Measurements from ENCODE around the gene LCORL. TPM values are rescaled to one million over a fixed set of nuclear protein-coding genes. Genes with fewer than 3 reads are reported as not detected.

Gene LCORL
- total and polyA plus RNA-seq, 2 donors (not counting 3 experiments of a cell fraction or from before 2014, with no cell fraction given): 2.8 to 23.9 TPM

- Histone ChIP-seq H3K4me1 (ENCODE audit: control insufficient read depth, extremely low read depth, insufficient read depth, low read length) (no peaks in the 10 kb centered on the region), H3K79me2 (ENCODE audit: control insufficient read depth, insufficient read depth, low read length) (no peaks in the 10 kb centered on the region), H3K9me1 (replicated peaks; ENCODE audit: control insufficient read depth, extremely low read depth, insufficient read depth, low read length) (no peaks in the 10 kb centered on the region), H3K27me3 (ENCODE audit: control insufficient read depth in 2 of 2, insufficient read depth in 2 of 2, low read length in 2 of 2) (no peaks in the 10 kb centered on the region), H3K9ac (replicated peaks; ENCODE audit: extremely low read depth, insufficient read depth, low read length) (no peak overlapping the region), H2AFZ (ENCODE audit: low read depth, low read length) (no peak overlapping the region), H3K27ac (ENCODE audit: insufficient read depth, low read depth, low read length) (no peak overlapping the region), H3K4me2 (ENCODE audit: insufficient read depth, low read length) (no peak overlapping the region), H3K9me3 (replicated peaks; ENCODE audit: control insufficient read depth, insufficient read depth, low read length) (no peaks in the 10 kb centered on the region), H3K4me3 (replicated peaks in 1 of 3; ENCODE audit: insufficient read depth in 1 of 3, low read depth in 1 of 3, low read length in 3 of 3) (no peak overlapping the region), H3K36me3 (ENCODE audit: control insufficient read depth in 2 of 2, extremely low read depth in 1 of 2, insufficient read depth in 2 of 2, low read length in 2 of 2) (no peaks in the 10 kb centered on the region), H4K20me1 (replicated peaks; ENCODE audit: control insufficient read depth, extremely low read depth, insufficient read depth, low read length) (no peaks in the 10 kb centered on the region)
- no peak for TF ChIP-seq JUN (IDR thresholded peaks at IDR 0.05; ENCODE audit: borderline replicate concordance, insufficient read depth, insufficient read length, low read depth)
- no peak for TF ChIP-seq CTCF (IDR thresholded peaks at IDR 0.05; ENCODE audit: extremely low read depth in 1 of 2, insufficient read depth in 1 of 2, low read depth in 1 of 2, low read length in 2 of 2)
- no peak for TF ChIP-seq EZH2 (IDR thresholded peaks at IDR 0.05; ENCODE audit: borderline replicate concordance, low read depth, low read length, severe bottlenecking)
- no peak for TF ChIP-seq GATA2 (IDR thresholded peaks at IDR 0.05; ENCODE audit: insufficient read depth, insufficient read length, low read depth, low read length)
- no peak for TF ChIP-seq FOS (IDR thresholded peaks at IDR 0.05; ENCODE audit: borderline replicate concordance, insufficient read depth, low read length)
- TF ChIP-seq MAX (IDR thresholded peaks at IDR 0.05; ENCODE audit: insufficient read depth, insufficient read length): no peak
- no peak for TF ChIP-seq MYC (IDR thresholded peaks at IDR 0.05; ENCODE audit: low read depth, low read length)
- no peak for TF ChIP-seq POLR2A (IDR thresholded peaks at IDR 0.05; ENCODE audit: low read depth, low read length)
- TF ChIP-seq POLR2AphosphoS5 (IDR thresholded peaks at IDR 0.05; ENCODE audit: insufficient read depth, low read depth, low read length): no peak
- dilution Hi-C loops (cut with MboI; ENCODE audit: extremely low pct_ligation_motif_present, low sequenced_read_pairs) (no loop called here), intact Hi-C loops (cut with micrococcal nuclease) (loop anchor here (1.0 to 2.0 kb wide), 3 partner anchors 433 to 659 kb away; no protein-coding TSS in a partner anchor)
- ChIA-PET POLR2A (no interaction called here), CTCF (interaction anchor here (0.6 to 1.0 kb wide), 7 partner anchors 117 to 659 kb away, joined by 3 to 9 read pairs (median 4); no protein-coding TSS in a partner anchor)
- BruUV-seq (replicated peaks): no TSS peak
- FAIRE-seq (no peak), DNase-seq (ENCODE audit: low read depth, low spot score) (no peak)
Observed at GRCh38 chr4:17934286-17934685, 87.3 kb downstream of the LCORL start.

All from endothelial cell of umbilical vein (primary cell).